Fibroblast of lung (primary cell): ENCODE results near the gene ZBTB40. TPM values are rescaled to one million over a fixed set of nuclear protein-coding genes. Genes with fewer than 3 reads are reported as not detected.

Experiments
- DNase-seq, 2 donors: peaks; one replicate each; pipeline versions ENCODE4 v3.0.0 to v3.0.0-alpha.2; 2010; ENCODE audit warnings: low read depth in 2 of 2
- H2AFZ ChIP-seq: 2 replicates; pipeline ENCODE4 v1.5.1; 2012; ENCODE audit warnings: low read length, control low read depth, inconsistent platforms
- H3K27ac ChIP-seq: 2 replicates; pipeline ENCODE4 v1.5.1; 2011; ENCODE audit warnings: low read length, control low read depth; ENCODE audit not compliant: insufficient read depth
- H3K27me3 ChIP-seq: 2 replicates; pipeline ENCODE4 v1.5.1; 2011; ENCODE audit warnings: mild to moderate bottlenecking, low read length; ENCODE audit not compliant: control insufficient read depth, insufficient read depth
- H3K36me3 ChIP-seq: 2 replicates; pipeline ENCODE4 v1.5.1; 2011; ENCODE audit warnings: low read length; ENCODE audit not compliant: control insufficient read depth, insufficient read depth
- H3K4me1 ChIP-seq: 2 replicates; pipeline ENCODE4 v1.5.1; 2011; ENCODE audit warnings: low read length; ENCODE audit not compliant: control insufficient read depth, insufficient read depth; ENCODE audit errors: extremely low read depth
- H3K4me2 ChIP-seq: 2 replicates; pipeline ENCODE4 v1.5.1; 2011; ENCODE audit warnings: low read length, control low read depth; ENCODE audit not compliant: insufficient read depth; ENCODE audit errors: extremely low read depth
- H3K4me3 ChIP-seq, 4 experiments: fragments of 200-600 bp in 1 of 4; sonication (generic) in 1 of 4; replicated peaks in 1 of 4; 2 replicates each; pipeline ENCODE4 v1.5.1; 2011 to 2016; ENCODE audit warnings: low read length in 4 of 4, low read depth in 3 of 4, mild to moderate bottlenecking in 3 of 4, control low read depth in 2 of 4, inconsistent platforms in 1 of 4, mixed read lengths in 1 of 4; ENCODE audit not compliant: insufficient read depth in 1 of 4; ENCODE audit errors: control extremely low read depth in 1 of 4
- H3K79me2 ChIP-seq: 2 replicates; pipeline ENCODE4 v1.5.1; 2012; ENCODE audit warnings: mild to moderate bottlenecking, low read length, inconsistent platforms; ENCODE audit not compliant: control insufficient read depth, insufficient read depth
- H3K9ac ChIP-seq: 2 replicates; pipeline ENCODE4 v1.5.1; 2011; ENCODE audit warnings: mild to moderate bottlenecking, low read length, control low read depth; ENCODE audit not compliant: insufficient read depth
- H3K9me3 ChIP-seq: 2 replicates; pipeline ENCODE4 v1.5.1; 2012; ENCODE audit warnings: low read depth, low read length; ENCODE audit not compliant: control insufficient read depth, insufficient read depth
- H4K20me1 ChIP-seq: 2 replicates; pipeline ENCODE4 v1.5.1; 2011; ENCODE audit warnings: low read length; ENCODE audit not compliant: control insufficient read depth, insufficient read depth; ENCODE audit errors: extremely low read depth
- EZH2 ChIP-seq: IDR thresholded peaks from 2 replicates; pipeline ENCODE4 v1.5.1; 2012; ENCODE audit warnings: low read length, control low read depth, mild to moderate bottlenecking; ENCODE audit errors: missing control alignments
- polyA plus RNA-seq, 2 donors: library from polyadenylated mRNA; depleted of rRNA in 1 of 2; stranded (reverse) in 1 of 2; unstranded in 1 of 2; fragments of >200 nt; gene quantifications; 2 replicates each; pipeline ENCODE4 v1.2.1, GENCODE V29; 2011 to 2012; ENCODE audit warnings: missing spikeins in 1 of 2
- total RNA-seq: library from RNA; depleted of rRNA; stranded (reverse); fragments of >200 nt; gene quantifications from 2 replicates; pipeline ENCODE4 v1.2.1, GENCODE V29; 2014
- TF ChIP-seq, protein P1 (sequence below), 2 donors: IDR thresholded peaks in 1 of 2; conservative IDR thresholded peaks in 1 of 2; 1 replicate in 1 of 2; 2 replicates in 1 of 2; pipeline ENCODE4 v1.5.1; 2011 to 2012; ENCODE audit warnings: low read length in 2 of 2, control low read depth in 1 of 2, inconsistent platforms in 1 of 2, low read depth in 1 of 2, mild to moderate bottlenecking in 1 of 2

Gene ZBTB40
- total and polyA plus RNA-seq, 2 donors (not counting 1 experiment from before 2014, with no cell fraction given), result 3.4 to 12.4 TPM

DNA sequence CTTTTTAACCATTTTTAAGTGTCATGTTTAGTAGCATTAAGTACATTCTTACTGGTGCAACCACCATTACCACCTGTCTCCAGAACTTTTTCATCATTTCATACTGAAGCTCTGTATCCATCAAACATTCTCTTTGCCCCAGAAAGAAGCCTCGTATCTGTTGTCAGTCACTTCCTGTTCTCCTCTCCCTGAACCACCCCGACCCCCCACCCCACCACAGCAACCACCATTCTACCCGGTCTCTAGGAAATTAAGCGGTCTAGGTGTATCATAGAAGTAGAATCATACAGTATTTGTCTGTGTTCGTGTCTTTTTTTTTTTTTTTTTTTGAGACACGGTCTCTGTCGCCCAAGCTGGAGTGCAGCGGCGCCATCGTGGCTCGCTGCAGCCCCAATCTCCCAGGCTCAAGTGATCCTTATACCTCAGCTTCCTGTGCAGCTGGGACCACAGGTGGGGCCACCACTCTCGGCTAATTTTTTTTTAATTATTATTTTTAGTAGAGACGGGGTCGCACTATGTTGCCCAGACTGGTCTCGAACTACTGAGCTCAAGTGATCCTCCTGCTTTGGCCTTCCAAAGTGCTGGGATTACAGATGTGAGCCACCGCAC, 88.0 kb downstream of the ZBTB40 start:
- Histone ChIP-seq H3K79me2 (no peaks in the 10 kb centered on the region), H3K9ac (no peak overlapping the region), H3K4me3 (no peak overlapping the region), H3K27ac (no peak overlapping the region), H4K20me1 (no peaks in the 10 kb centered on the region), H3K4me2 (no peak overlapping the region), H2AFZ (no peak overlapping the region), H3K27me3 (no peaks in the 10 kb centered on the region), H3K4me1 (no peaks in the 10 kb centered on the region), H3K9me3 (no peaks in the 10 kb centered on the region), H3K36me3 (no peaks in the 10 kb centered on the region)
- TF ChIP-seq EZH2, result no peak
- TF ChIP-seq, protein P1, sequence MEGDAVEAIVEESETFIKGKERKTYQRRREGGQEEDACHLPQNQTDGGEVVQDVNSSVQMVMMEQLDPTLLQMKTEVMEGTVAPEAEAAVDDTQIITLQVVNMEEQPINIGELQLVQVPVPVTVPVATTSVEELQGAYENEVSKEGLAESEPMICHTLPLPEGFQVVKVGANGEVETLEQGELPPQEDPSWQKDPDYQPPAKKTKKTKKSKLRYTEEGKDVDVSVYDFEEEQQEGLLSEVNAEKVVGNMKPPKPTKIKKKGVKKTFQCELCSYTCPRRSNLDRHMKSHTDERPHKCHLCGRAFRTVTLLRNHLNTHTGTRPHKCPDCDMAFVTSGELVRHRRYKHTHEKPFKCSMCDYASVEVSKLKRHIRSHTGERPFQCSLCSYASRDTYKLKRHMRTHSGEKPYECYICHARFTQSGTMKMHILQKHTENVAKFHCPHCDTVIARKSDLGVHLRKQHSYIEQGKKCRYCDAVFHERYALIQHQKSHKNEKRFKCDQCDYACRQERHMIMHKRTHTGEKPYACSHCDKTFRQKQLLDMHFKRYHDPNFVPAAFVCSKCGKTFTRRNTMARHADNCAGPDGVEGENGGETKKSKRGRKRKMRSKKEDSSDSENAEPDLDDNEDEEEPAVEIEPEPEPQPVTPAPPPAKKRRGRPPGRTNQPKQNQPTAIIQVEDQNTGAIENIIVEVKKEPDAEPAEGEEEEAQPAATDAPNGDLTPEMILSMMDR (conservative IDR thresholded peaks at IDR 0.05 in 1 of 2, IDR thresholded peaks at IDR 0.05 in 1 of 2; ENCODE audit: low read depth in 1 of 2, low read length in 2 of 2), result no peak
- no peak for DNase-seq

DNA sequence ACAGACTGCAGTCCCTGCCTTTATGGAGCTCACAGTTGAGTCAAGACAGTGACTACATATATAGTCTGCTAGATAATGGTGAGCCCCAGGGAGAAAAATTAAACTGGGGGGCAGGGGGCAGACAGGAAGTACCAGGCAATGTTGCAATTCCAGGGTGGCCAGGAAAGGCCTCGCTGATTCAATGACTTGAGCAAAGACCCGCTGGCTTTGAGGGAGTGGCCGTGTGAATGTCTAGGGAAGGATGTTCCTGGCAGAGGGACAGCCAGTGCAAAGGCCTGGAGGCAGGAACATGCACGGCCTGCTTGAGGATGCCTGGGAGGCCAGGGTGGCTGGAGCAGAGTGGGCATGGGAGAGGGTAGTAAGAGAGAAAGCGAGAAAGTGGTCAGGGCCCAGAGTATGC, 88.7 kb downstream of the ZBTB40 start:
- Histone ChIP-seq H2AFZ (no peak overlapping the region), H3K4me3 (no peak overlapping the region), H3K9me3 (no peaks in the 10 kb centered on the region), H3K9ac (no peak overlapping the region), H3K79me2 (no peaks in the 10 kb centered on the region), H4K20me1 (no peaks in the 10 kb centered on the region), H3K4me2 (no peak overlapping the region), H3K36me3 (no peaks in the 10 kb centered on the region), H3K27ac (no peak overlapping the region), H3K4me1 (no peaks in the 10 kb centered on the region), H3K27me3 (no peaks in the 10 kb centered on the region)
- no peak for DNase-seq
- TF ChIP-seq, protein P1 (conservative IDR thresholded peaks at IDR 0.05 in 1 of 2, IDR thresholded peaks at IDR 0.05 in 1 of 2; ENCODE audit: low read depth in 1 of 2, low read length in 2 of 2), result no peak
- TF ChIP-seq EZH2, result no peak

DNA sequence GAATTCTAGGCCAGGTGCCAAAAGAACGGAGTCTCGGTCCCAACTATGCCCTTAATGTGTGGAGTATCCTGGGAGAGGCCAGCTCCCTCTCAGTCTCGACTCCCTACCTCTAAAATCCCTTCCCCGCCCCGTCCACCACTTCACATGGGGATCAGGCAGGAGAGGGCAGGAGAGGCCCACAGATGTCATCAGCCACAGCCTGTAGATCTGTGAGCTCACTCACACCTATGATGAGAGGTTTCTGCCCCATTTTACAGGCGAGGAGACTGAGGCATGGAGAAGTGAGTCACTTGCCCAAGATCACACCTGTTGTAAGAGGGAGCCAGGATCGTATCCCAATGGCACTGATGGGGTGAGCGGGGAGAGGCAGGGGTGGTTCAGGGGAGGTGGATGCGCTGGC, 91.2 kb downstream of the ZBTB40 start:
- Histone ChIP-seq H3K27ac (no peak overlapping the region), H3K36me3 (no peaks in the 10 kb centered on the region), H3K27me3 (peaks cover 11% of the 10 kb centered on the region), H3K9ac (no peak overlapping the region), H3K79me2 (no peaks in the 10 kb centered on the region), H4K20me1 (no peaks in the 10 kb centered on the region), H3K4me1 (no peaks in the 10 kb centered on the region), H3K4me2 (no peak overlapping the region), H3K4me3 (no peak overlapping the region), H3K9me3 (no peaks in the 10 kb centered on the region), H2AFZ (no peak overlapping the region)
- TF ChIP-seq, protein P1 (conservative IDR thresholded peaks at IDR 0.05 in 1 of 2, IDR thresholded peaks at IDR 0.05 in 1 of 2; ENCODE audit: low read depth in 1 of 2, low read length in 2 of 2), result no peak
- TF ChIP-seq EZH2, result no peak
- DNase-seq, result no peak
